ENCODE measurements around the gene NTN4. TPM values are rescaled to one million over a fixed set of nuclear protein-coding genes. Genes with fewer than 3 reads are reported as not detected.
"Not testable (repeated sequence)": the region's sequence is repeated elsewhere in the genome, so short reads cannot be mapped to it uniquely, and the experiment has no call there.

NTN4 gene
- total RNA-seq, 4 donors from 2014 or later, result 11.1 to 21.0 (median 16.1) TPM

GRCh38 chr12:95681210-95681765 is 109.3 kb downstream of the NTN4 start:
- no peak overlapping the region for H3K4me3 ChIP-seq (replicated peaks in 1 of 3)
- DNase-seq, result no peak
- intact Hi-C loops (cut with DNase I), result no loop called here
- no peaks in the 10 kb centered on the region for H3K4me1 ChIP-seq
- WGBS, 2 donors, result 91 to 94% methylated on average over 4 of the region's 4 CpGs
- no peaks in the 10 kb centered on the region for H3K27me3 ChIP-seq
- no peaks in the 10 kb centered on the region for H3K36me3 ChIP-seq
- no peak for TF ChIP-seq POLR2A (IDR thresholded peaks at IDR 0.05)
- TF ChIP-seq, protein P1, sequence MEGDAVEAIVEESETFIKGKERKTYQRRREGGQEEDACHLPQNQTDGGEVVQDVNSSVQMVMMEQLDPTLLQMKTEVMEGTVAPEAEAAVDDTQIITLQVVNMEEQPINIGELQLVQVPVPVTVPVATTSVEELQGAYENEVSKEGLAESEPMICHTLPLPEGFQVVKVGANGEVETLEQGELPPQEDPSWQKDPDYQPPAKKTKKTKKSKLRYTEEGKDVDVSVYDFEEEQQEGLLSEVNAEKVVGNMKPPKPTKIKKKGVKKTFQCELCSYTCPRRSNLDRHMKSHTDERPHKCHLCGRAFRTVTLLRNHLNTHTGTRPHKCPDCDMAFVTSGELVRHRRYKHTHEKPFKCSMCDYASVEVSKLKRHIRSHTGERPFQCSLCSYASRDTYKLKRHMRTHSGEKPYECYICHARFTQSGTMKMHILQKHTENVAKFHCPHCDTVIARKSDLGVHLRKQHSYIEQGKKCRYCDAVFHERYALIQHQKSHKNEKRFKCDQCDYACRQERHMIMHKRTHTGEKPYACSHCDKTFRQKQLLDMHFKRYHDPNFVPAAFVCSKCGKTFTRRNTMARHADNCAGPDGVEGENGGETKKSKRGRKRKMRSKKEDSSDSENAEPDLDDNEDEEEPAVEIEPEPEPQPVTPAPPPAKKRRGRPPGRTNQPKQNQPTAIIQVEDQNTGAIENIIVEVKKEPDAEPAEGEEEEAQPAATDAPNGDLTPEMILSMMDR (IDR thresholded peaks at IDR 0.05), result no peak
- H3K27ac ChIP-seq, result no peak overlapping the region
- no peaks in the 10 kb centered on the region for H3K9me3 ChIP-seq

GRCh38 chr12:95678684-95679083 is 111.9 kb downstream of the NTN4 start:
- no peak overlapping the region for H3K4me3 ChIP-seq (replicated peaks in 1 of 3)
- intact Hi-C loops (cut with DNase I), result no loop called here
- TF ChIP-seq, protein P1 (IDR thresholded peaks at IDR 0.05), result no peak
- no peak for TF ChIP-seq POLR2A (IDR thresholded peaks at IDR 0.05)
- H3K9me3 ChIP-seq, result no peaks in the 10 kb centered on the region
- no peaks in the 10 kb centered on the region for H3K27me3 ChIP-seq
- no peaks in the 10 kb centered on the region for H3K36me3 ChIP-seq
- H3K27ac ChIP-seq, result no peak overlapping the region
- 90 to 91% methylated on average over 1 of the region's 1 CpG for WGBS, 2 donors
- DNase-seq, result no peak
- no peaks in the 10 kb centered on the region for H3K4me1 ChIP-seq

DNA sequence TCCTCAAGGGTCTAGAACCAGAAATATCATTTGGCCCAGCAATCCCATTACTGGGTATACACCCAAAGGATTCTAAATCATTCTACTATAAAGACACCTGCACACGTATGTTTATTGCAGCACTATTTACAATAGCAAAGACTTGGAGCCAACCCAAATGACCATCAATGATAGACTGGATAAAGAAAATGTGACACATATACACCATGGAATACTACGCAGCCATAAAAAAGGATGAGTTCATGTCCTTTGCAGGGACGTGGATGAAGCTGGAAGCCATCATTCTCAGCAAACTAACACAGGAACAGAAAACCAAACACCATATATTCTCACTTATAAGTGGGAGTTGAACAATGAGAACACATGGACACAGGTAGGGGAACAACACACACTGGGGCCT is 112.8 kb downstream of the NTN4 start:
- H3K36me3 ChIP-seq; H3K27ac ChIP-seq; H3K27me3 ChIP-seq; H3K9me3 ChIP-seq; DNase-seq; intact Hi-C loops (cut with DNase I); H3K4me1 ChIP-seq; H3K4me3 ChIP-seq (replicated peaks in 1 of 3): not testable (repeated sequence)
- 95 to 96% methylated on average over 3 of the region's 3 CpGs for WGBS, 2 donors

DNA sequence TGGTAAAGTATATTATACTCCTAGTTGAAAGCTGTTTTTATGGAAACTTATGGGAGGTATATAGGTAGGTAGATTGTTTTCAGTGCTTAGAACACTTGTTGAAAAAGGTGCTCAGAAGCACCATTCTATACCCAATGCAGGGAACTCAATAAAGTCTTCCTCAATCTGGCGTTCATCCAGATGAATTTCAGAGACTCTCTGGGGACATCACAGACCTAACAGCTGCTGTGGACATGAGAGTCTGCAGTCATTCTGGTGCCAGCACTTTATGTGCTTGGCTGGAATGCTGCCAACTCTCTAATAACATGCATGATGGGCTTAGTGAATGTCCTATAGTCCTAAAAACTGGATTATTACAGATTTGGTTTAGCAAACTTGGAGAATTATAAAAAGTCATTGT is 115.9 kb downstream of the NTN4 start:
- intact Hi-C loops (cut with DNase I), result no loop called here

DNA sequence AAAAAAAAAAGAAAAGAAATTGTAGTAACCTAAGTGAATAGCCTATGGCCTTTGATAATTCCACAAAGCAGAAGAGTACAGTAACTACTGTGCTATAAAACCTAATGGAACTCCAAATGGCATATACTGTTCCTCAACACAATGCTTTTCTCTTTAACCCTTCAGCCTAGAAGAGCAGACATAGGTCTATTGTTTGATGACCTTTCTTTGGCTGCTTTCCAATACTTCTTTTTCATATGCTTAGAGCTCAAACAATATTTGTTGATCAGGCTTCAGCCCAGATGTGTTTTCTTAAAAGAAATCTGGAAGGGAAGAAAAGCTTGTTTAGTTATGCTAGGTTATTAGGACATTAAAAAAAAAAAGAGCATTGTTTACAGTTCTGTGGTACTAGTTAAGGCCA is 116.4 kb downstream of the NTN4 start:
- no peaks in the 10 kb centered on the region for H3K27me3 ChIP-seq
- H3K4me3 ChIP-seq (replicated peaks in 1 of 3), result no peak overlapping the region
- intact Hi-C loops (cut with DNase I), result no loop called here
- TF ChIP-seq, protein P1 (IDR thresholded peaks at IDR 0.05), result no peak
- no peak for TF ChIP-seq POLR2A (IDR thresholded peaks at IDR 0.05)
- no peak overlapping the region for H3K27ac ChIP-seq
- DNase-seq, result no peak
- H3K9me3 ChIP-seq, result no peaks in the 10 kb centered on the region
- H3K36me3 ChIP-seq, result no peaks in the 10 kb centered on the region
- no peaks in the 10 kb centered on the region for H3K4me1 ChIP-seq

More for the DNA sequence above, 115.9 kb downstream of the NTN4 start:
- H3K4me1 ChIP-seq, result no peaks in the 10 kb centered on the region
- H3K9me3 ChIP-seq, result no peaks in the 10 kb centered on the region
- H3K27ac ChIP-seq, result no peak overlapping the region
- H3K36me3 ChIP-seq, result no peaks in the 10 kb centered on the region
- TF ChIP-seq, protein P1 (IDR thresholded peaks at IDR 0.05), result no peak
- TF ChIP-seq POLR2A (IDR thresholded peaks at IDR 0.05), result no peak
- no peak overlapping the region for H3K4me3 ChIP-seq (replicated peaks in 1 of 3)
- no peaks in the 10 kb centered on the region for H3K27me3 ChIP-seq
- 7 to 17% methylated on average over 1 of the region's 1 CpG for WGBS, 2 donors
- DNase-seq, result peak in 1 of 2 donors; percentile 10

- Histone ChIP-seq H3K9me3 (no peaks in the 10 kb centered on the region), H3K36me3 (no peaks in the 10 kb centered on the region), H3K27ac (no peak overlapping the region), H3K4me3 (replicated peaks in 1 of 3) (no peak overlapping the region), H3K27me3 (no peaks in the 10 kb centered on the region), H3K4me1 (no peaks in the 10 kb centered on the region)
- DNase-seq, result no peak
- TF ChIP-seq, protein P1 (IDR thresholded peaks at IDR 0.05), result no peak
- no peak for TF ChIP-seq POLR2A (IDR thresholded peaks at IDR 0.05)
- whole genome bisulfite sequencing, 2 donors, result 81 to 97% methylated on average over 2 of the region's 2 CpGs
- intact Hi-C loops (cut with DNase I), result no loop called here
These were observed 117.0 kb downstream of the NTN4 start for GRCh38 chr12:95673576-95673975.
